HG03571 (cell line): ENCODE data around the gene SGO1.
"Not testable (repeated sequence)": the region's sequence is repeated elsewhere in the genome, so short reads cannot be mapped to it uniquely, and the experiment has no call there.

ENCODE experiments used
- ATAC-seq: cut with Tn5 transposase; IDR thresholded peaks from one replicate; pipeline ENCODE4 v1.9.1; 2021; ENCODE audit not compliant: unreplicated experiment

Gene SGO1

GRCh38 chr3:20185679-20186599 is at the start of gene SGO1:
Gene SGO1 (minus strand): TSS chr3:20186206. CDS start chr3:20184027, 2,179 bp downstream.
- ATAC-seq, result peak; percentile 94

GRCh38 chr3:20235796-20236195 is 49.8 kb upstream of the SGO1 start:
- ATAC-seq, result no peak

DNA sequence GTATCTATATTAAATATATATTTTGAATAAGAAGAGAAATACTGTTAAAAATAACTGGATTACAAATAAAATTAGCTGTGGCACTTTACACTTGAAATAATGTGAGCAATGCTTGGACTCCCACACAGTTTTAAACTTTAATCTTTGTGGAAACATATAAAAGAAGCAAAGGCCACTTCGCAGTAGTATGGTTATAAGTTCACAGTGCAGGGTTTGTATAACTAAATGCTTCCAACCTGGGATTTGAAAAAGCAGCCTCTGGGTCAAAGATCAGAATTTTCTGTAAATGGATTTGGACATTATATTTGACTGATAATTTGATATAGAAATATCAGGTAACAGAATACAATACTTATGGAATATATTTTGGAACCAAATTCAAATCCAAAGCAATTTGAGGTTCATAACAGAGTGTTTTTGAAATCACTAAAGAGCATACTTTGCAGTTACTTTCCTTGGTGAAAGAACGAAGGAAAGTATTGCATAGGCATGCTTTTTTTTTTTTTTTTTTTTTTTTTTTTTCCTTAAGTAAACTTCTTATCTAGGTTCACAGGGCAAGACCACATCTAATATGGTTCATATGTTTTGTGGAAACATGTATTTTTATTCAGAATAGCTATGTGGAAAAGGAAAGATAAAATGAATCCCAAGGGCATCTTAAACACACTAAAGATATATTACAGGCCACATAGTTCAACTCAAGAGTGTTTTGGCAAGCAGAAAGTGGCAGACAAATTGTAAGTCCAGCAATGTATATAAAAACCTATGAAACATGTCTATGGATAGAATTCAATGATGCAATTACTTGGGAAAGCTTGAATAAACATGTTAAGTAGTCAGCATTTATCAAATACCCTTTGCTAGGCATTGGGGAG is 47.1 kb upstream of the SGO1 start:
- no peak for ATAC-seq

DNA sequence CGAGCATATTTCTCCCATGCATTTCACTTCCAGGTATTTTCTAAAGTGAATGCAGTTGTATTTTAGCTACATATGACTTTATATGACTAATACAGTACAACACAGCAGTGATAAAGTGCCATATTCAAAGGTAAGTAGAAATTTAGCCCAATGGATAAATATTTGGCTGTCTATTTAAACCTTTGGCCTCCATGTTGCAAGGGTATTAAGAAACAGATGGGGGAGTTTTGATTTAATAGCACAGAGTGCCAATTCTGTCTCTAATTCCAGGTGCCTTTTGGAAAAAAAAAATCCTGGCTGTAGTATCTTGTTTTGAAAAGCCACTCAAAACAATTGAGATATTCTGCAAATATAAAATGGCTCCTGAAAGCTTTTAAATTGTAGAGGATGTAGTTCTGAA is 44.9 kb upstream of the SGO1 start:
- ATAC-seq, result no peak

DNA sequence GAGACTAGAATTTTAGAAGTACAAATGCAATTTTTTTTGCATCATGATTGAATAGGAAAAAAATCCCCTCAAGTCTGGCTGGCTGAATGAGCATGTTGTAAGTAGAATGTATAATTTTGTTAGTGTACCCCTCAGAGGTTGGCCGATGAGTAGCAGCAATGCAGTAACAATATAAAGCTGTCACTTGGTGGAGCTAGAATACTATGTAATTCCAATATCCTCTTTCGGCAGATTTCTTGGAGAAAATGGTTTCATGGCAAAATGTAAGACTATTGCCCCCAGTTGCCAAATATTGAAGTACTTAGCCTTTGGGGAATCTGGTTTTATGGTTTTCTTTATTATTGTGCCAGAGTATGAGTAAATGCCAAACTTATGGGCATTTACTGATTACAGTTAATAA is 39.8 kb upstream of the SGO1 start:
- ATAC-seq, result no peak

DNA sequence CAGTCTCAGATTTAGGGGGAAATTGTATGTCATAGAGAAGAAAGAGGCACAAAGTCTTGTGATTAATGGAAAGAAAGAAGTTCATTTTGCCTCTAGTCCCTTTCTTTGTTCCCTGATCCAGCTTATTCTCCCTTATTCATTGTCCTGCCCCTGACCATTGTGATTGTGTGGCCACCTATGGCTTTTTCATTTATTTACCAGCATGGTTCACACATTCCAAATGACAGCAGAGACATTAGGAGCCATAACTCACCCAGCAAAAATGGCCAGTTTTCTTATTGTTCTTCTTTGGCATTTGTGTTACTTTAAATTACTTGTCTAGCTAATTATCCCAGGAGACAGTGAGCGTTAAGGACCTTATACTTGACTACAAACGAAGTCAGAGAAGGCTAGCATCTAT is 36.3 kb upstream of the SGO1 start:
- ATAC-seq, result no peak

DNA sequence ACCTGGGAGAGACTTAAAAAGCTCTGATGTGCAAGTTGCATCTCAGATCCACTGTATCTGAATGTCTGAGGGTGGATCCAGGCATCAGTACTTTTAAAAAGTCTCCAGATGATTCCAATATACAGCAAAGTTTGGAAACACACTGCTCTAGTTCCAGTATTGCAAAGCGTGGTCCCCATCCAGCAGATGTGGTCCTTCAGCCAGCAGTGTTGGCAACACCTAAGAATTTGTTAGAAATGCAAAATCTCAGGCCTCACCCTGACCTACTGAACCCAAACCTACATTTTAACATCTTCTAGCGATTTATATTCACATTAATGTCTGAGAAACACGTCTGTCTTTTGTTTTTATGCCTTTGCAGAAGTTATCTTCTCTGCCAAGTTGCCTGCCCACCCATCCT is 32.2 kb upstream of the SGO1 start:
- ATAC-seq, result no peak

DNA sequence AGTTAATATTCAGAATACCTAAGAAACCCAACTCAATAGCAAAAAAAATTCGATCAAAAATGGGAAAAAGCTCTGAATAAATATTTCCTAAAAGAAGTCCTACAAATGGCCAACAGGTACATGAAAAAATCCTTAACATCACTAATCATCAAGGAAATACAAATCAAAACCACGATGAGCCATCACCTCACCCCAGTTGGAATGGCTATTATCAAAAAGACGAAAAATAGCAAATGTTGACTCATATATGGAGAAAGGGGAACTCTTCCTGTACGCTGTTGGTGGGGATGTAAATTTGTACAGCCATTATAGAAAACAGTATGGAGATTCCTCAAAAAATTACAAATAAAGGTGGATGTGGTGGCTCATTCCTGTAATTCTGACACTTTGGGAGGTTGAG is 29.6 kb upstream of the SGO1 start:
- no peak for ATAC-seq

- ATAC-seq, result not testable (repeated sequence)
Measured at GRCh38 chr3:20213491-20213890, 27.5 kb upstream of the SGO1 start.

DNA sequence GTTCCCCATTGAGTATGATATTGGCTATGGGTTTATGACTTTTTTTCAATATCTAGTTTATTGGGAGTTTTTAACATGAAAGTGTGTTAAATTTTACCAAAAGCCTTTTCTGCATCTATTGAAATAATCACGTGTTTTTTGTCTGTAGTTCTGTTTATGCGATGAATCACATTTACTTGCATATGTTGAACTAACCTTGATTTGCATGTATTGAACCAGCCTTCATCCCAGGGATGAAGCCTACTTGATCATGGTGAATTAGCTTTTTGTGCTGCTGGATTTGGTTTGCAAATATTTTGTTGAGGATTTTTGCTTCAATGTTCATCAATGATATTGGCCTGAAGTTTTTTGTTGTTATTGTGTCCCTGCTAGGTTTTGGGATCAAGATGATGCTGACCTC is 21.9 kb upstream of the SGO1 start:
- not testable (repeated sequence) for ATAC-seq

- not testable (repeated sequence) for ATAC-seq
Measured at GRCh38 chr3:20205898-20206297, 19.9 kb upstream of the SGO1 start.

GRCh38 chr3:20201143-20201542 is 15.1 kb upstream of the SGO1 start:
- no peak for ATAC-seq

GRCh38 chr3:20197775-20198174 is 11.8 kb upstream of the SGO1 start:
- no peak for ATAC-seq

DNA sequence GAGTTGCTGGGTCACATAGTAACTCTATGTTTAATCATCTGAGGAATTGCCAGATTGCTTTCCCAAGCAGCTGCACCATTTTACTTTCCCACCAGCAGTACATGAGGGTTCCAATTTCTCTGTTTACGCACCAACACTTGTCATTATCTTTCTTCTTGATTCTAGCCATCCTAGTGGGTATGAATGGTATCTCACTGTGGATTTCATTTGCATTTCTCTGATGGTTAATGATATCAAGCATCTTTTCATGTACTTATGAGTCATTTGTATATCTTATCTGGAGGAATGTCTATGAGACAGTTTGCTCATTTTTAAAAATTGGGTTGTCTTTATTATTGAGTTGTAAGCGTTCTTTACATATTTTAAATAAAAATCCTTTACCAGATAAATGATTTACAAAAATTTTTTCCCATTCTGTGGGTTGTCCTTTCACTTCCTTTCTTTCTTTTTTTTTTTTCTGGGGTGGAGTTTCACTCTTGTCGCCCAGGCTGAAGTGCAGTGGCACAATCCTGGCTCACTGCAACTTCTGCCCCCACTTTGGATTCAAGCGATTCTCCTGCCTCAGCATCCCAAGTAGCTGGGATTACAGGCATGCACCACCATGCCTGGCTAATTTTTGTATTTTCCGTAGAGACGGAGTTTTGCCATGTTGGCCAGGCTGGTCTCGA is 8.9 kb upstream of the SGO1 start:
- ATAC-seq, result no peak

DNA sequence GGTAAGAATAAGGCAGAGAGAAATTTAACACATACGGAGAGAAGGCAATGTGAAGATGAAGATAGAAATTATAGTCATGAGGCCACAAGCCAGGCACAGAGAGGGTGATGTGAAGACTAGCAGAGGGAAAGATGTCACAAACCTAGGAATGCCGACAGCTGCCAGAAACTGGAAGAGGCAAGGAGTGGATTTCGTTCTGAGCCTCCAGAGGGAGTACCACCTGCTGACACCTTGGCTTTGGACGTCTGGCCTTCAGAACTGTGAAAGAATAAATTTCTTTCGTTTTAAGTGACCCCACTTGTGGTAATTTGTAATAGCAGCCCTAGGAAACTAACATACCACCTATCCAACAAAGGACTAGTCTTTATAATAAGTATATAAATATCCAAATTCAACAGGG is 5.0 kb upstream of the SGO1 start:
- no peak for ATAC-seq

DNA sequence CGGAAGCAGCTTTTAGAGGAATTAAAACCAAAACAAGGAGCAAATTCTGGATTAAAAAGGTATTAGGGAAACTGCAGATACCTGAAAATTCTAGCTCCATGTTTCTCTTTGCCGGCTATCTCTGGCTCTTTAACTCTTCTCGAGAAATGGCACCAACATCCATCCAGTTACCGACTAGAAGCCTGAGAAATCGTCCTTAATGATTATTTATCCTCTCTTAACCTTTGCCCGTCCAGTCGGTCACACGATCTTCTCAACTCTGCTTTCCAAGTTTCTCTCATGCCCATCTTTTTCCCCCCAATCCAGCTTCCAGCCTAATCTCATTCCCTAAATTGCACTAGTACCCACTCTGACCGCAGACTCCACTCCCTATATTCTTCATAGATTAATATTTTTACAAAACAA is 596 bp upstream of the SGO1 start:
- ATAC-seq, result peak; percentile 2

- ATAC-seq, result no peak
Measured at GRCh38 chr3:20185331-20185678, 701 bp downstream of the SGO1 start.

GRCh38 chr3:20182206-20182605 is 3.8 kb downstream of the SGO1 start:
- ATAC-seq, result no peak

- no peak for ATAC-seq
Measured at GRCh38 chr3:20181276-20181675, 4.7 kb downstream of the SGO1 start.

GRCh38 chr3:20173844-20174410 is 12.1 kb downstream of the SGO1 start:
- ATAC-seq, result no peak

GRCh38 chr3:20161714-20162113 is 24.3 kb downstream of the SGO1 start:
- ATAC-seq, result no peak
